ENCODE data around the gene SIAE.

The SIAE gene

GRCh38 chr11:124673333-124674167, at the start of gene SIAE, which contains the start of gene SPA17:
Gene SIAE (minus strand): TSS chr11:124673739. CDS start chr11:124673708, 31 bp downstream.
Gene SPA17 (plus strand): TSS chr11:124673904. CDS start chr11:124675265, 1,361 bp downstream.
- peak within 1 kb of the TSS; percentile 69 for H3K4me3 ChIP-seq (ENCODE audit: low read depth, low read length)
- TF ChIP-seq CTCF (IDR thresholded peaks at IDR 0.05; ENCODE audit: borderline replicate concordance, insufficient read depth, low read depth, low read length): no peak

DNA sequence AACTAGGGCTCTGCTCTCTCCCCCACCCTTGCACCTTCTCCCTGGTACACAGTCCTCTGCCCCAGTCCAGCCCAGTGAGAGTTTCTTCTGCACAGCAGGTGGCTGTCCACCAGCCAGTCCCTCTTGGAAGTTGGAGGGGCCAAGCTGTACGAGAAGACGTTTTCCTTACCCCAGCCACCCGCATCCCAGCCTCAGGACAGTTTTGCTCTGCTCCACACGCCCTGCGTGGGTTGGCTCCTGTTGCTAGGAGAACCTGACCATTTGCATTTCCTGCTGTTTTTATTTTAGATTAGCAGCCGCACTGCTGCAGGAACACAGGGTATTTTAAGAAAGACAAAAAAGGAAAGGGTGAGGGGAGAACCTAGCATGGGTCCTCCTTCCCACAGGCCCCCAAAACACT, 48.6 kb upstream of the SIAE start:
- no peak for TF ChIP-seq CTCF (IDR thresholded peaks at IDR 0.05; ENCODE audit: borderline replicate concordance, insufficient read depth, low read depth, low read length)
- no peak overlapping the region for H3K4me3 ChIP-seq (ENCODE audit: low read depth, low read length)

GRCh38 chr11:124719534-124719933, 46.0 kb upstream of the SIAE start:
- no peak overlapping the region for H3K4me3 ChIP-seq (ENCODE audit: low read depth, low read length)
- no peak for TF ChIP-seq CTCF (IDR thresholded peaks at IDR 0.05; ENCODE audit: borderline replicate concordance, insufficient read depth, low read depth, low read length)

GRCh38 chr11:124718801-124719200, 45.3 kb upstream of the SIAE start:
- TF ChIP-seq CTCF (IDR thresholded peaks at IDR 0.05; ENCODE audit: borderline replicate concordance, insufficient read depth, low read depth, low read length): no peak
- H3K4me3 ChIP-seq (ENCODE audit: low read depth, low read length): no peak overlapping the region

DNA sequence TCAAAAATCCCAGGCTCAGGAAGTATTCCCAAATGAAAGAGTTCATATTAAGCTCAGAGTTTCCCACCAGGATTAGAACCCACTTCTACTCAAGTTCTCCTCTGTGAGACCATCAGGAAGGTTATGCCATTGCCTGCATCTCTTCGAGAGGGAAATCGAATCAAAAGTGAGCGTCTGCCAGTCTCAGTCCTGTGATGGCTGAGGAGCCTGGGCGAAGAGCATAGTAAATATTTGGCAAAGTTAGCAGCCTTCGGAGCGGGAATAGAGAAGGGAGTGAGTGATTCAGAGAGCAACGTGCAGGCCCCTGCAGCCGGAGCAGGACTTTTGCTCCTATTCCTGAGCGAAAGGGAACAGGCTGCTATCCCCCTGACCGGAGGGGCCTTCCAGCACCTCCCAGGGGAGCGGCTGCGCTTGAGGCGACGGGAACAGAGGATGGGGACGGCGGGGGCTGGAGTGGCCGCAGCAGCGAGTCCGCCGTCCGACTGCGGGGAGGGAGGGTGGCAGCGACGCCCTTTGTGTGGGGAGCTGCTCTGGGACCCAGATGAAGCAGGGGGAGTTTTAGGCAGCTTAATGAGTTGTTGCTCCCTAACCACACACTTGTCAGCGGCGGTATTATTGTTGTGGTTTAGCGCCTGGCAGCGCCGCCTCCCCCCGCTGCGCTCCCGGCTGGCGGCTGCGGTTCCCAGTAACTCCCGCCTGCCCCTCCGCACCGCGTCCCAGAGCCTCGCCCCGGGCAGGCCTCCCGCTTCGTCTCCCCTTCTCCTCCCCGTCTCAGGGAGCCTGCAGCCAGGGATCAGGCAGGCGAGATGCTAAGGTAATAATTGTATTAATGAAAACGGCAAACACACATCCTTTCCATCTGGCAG, 44.5 kb upstream of the SIAE start:
- no peak for TF ChIP-seq CTCF (IDR thresholded peaks at IDR 0.05; ENCODE audit: borderline replicate concordance, insufficient read depth, low read depth, low read length)
- H3K4me3 ChIP-seq (ENCODE audit: low read depth, low read length): no peak overlapping the region

DNA sequence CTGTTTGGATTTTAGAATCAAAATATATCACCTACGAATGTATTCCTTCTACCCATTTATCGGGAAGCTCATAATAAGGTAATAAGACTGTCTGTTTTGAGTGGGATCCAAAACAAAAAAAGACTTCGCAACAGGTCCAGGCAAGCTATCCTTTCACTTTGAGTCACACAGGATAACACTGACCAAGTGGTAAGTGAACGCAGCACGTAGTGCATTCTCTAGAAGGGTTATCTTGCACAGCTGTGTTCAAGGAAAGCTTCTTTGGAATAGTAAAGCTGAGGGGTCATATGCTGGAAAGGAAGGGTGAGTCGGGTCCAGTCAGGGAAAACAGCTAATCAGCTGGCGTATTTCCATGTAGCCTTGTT, 43.9 kb upstream of the SIAE start:
- no peak for TF ChIP-seq CTCF (IDR thresholded peaks at IDR 0.05; ENCODE audit: borderline replicate concordance, insufficient read depth, low read depth, low read length)
- no peak overlapping the region for H3K4me3 ChIP-seq (ENCODE audit: low read depth, low read length)
